ENCODE results near the gene CCNE1.

GRCh38 chr19:29854033-29854432 lies 42.2 kb downstream of the CCNE1 start:
- TF ChIP-seq CTCF (IDR thresholded peaks at IDR 0.05) (no peak), POLR2AphosphoS5 (IDR thresholded peaks at IDR 0.05; ENCODE audit: low read depth, low read length) (no peak)
